AG20443 (cell line): ENCODE data around the gene NGF.
A peak's percentile ranks its signal among the peaks of the same experiment; 100 is the strongest.
"Not testable (repeated sequence)": the region's sequence is repeated elsewhere in the genome, so short reads cannot be mapped to it uniquely, and the experiment has no call there.

Experiments used
- DNase-seq: peaks from one replicate; pipeline ENCODE4 v3.0.0; 2012; ENCODE audit warnings: low spot score, mixed read lengths

NGF gene

DNA sequence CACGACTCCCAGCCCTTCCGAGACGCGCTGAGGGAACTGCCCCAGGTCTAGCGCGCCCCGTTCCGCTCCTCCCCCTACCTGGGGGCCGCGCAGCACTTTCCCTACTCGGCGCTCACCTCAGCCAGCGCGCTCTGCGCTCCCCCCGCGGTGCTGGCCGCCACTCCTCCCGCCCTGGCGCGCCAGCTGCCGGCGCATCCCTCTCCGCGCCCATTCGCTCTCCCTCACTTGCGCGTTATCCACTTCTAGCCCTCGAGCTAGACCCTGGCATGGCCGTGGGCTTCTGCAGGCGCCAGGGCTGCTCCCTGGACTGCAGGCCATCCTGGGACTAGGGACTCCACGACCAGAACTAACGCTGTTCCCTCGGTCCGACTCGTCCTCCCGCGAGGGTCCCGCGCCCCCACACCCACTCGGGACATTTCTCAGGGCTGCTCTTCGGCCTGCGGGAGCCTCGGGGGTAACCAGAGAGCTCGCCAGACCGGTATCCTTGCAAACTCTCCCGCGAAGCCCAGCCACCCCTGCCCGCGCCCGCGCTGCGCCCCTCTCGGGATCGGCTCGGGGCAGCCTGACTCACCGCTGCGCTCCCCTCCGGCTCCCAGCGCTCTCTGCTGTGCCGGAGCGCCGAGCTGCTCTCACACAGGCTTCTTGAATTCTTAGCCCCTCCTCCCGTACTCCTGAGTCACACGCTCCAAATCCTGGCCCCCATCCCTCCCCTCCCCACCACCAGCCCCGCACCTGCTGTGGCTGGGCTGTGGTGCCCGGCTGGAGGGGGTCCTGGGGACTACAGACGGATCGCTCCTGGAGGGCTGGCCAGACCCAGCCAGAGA is at the start of gene NGF:
TSS of gene NGF (minus strand) at position 617 of the 824 bp plus-strand sequence. CDS start 51,454 bp downstream, outside the sequence.
- DNase-seq: peak; percentile 93

DNA sequence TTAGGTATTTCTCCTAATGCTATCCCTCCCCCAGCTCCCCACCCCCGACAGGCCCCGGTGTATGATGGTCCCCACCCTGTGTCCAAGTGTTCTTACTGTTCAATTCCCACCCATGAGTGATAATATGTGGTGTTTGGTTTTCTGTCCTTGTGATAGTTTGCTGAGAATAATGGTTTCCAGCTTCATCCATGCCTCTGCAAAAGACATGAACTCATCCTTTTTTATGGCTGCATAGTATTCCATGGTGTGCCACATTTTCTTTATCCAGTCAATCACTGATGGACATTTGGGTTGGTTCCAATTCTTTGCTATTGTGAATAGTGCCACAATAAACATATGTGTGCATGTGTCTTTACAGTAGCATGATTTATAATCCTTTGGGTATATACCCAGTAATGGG is 45.4 kb upstream of the NGF start:
- DNase-seq: not testable (repeated sequence)

DNA sequence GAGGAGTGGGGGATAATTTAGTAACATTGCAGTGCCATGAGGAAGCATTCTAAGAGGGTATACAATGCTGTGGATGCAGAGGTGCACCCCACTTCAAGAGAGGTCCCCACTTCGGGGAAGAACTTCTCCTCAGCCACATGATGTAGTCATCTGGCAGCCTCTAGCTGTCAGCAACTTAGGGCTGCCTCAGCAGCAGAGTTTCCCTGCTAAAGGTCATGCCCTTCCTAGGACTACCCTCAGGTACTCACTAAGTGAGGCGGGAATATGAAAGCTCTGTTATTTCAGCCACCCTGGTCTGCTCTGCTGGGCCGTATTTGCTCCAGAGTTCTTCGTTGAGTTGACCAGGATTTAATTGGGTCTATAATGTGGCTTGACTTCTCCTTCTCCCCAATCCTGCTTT is 41.9 kb upstream of the NGF start:
- DNase-seq: no peak

DNA sequence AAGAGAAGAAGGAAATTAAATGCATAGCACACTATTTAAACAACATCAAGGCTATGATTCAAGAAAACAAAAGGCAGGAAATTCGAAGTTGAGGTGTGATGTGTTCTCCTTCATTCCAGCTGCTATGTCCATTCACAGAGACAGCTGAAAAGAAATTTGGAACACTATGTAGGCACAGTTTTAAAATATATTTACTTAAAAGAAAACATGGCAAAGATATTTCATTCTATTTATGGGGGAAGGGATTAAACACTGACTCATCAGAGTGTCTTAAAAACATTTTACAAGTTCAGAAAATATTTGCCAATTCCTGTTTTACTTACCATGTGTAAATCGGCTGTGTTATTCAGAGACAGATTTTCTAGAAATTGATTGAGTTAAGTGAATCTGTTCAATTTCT is 39.4 kb upstream of the NGF start:
- no peak for DNase-seq

DNA sequence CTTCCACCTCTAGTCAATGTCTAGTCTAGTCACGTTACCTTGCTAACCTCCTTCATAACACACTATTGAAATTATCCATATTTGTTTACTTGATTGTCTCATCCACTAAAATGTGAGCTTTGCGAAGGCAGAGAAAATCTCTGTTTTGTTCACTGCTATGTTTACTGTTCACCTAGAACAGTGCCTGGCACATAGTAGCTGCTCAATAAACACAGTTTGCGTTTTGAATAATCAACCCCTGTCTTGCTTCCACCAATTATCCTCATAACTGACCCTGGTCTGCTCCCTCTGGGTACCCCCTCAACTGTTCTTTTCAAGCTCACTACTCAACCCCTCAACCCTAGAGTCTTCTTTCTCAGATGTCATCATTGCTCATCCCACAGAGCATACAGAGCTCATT is 36.5 kb upstream of the NGF start:
- DNase-seq: no peak

DNA sequence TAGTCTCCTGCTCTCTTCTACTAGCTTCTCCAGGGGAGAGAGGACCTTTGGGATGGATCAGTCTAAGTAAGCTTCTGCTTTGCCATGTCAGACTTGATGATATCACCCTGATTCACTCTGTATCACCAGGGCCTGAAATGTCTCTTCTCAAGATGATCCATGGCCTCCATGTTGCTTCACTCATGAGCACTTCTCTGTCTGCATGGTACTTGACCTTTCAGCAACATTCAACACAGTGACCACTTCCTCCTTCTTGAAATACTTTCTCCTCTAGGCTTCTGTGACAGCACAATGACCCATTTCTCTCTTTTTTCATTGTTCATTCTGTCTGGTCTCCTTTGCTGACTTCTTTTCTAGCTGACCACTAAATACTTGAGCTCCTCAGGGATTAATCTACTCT is 35.3 kb upstream of the NGF start:
- peak; percentile 82 for DNase-seq

DNA sequence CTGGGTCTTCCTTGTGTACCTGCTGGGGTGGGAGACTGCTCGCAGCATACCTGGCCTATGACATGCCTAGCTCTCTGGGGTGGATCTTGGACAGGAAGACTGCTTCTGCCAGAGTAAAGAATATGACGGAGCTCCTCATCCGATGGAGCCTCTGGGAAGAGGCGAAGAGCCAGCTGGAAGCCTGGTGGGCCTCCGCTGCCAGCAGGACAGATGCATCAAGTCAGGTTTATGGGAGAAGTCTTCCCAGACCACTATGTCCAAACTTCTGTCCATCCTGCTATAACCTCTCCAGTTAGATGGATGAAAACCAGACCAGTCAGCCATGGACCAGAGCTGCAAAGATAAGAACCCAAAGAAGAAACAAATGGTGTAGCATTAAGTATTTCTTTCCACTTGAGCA is 27.7 kb upstream of the NGF start:
- no peak for DNase-seq

DNA sequence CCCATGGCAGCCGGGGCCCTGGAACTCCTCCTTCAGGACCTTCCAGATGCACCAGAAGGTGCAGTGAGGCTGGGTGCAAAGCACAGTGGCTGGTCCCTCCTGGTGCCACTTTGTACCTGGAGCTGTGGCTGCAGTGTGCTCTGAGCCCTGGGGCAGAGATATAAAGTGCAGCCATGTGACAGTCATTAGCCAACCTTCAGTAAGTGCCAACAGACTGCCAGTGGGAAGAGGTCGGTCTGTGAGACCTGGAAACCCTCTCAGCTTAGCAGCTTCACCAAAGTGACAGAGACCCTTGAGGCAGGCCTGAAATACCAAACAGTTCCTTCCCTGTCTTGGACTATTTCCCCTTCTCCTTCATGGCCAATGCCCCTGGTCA is 26.7 kb upstream of the NGF start:
- DNase-seq: no peak

DNA sequence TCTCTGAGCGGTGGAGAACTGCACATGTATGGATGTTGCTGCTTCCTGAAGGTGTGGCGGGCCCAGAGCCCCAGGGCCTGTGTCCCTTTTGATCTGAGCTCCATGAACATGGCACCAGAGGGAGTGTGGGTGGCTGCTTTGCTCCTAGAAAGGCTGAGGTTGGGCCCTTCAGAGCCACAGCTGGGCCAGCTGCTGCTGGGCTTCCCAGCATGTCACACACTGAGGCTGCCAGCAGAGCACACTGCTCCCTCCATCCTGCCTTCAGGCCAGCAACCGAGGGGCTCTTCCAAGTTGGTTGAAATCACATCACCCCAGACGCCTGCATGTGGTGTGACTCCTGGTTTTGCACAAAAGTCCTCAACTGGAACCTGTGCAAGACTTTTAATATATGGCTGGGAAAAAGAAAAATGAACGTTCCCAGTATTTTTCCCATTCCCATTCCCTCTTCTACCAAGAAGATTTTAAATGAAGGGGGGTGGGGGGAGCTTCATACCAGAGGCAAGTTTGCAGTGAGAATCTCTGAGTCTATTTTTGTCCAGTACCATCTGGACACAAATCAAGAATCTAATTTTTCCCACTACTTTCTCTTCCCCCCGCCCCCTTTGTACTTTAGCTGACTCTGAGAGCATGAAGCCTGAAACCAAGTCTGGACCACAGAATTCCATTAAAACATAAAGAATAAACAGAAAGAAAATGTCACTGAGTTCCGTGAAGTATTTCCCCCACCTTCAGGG is 26.2 kb upstream of the NGF start:
- DNase-seq: peak; percentile 66

DNA sequence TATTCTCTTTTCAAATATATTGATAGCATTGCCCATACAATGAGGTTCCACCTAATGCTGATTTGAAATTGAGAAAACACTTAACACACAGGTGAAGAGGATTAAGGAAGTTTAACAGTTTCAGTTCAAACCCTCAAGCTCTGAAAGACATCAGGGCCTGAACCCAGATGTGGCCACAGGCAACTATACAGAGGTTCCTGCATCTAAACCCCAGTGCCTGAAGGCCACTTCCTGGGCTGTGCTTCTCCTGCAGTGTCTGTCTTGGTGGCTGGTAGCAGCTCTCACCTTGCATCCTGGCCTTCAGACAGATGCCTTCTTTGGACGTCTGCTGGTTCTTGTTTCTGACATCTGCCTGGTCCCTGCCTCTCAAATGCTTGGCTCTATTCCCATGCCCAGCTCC is 25.1 kb upstream of the NGF start:
- DNase-seq: no peak

DNA sequence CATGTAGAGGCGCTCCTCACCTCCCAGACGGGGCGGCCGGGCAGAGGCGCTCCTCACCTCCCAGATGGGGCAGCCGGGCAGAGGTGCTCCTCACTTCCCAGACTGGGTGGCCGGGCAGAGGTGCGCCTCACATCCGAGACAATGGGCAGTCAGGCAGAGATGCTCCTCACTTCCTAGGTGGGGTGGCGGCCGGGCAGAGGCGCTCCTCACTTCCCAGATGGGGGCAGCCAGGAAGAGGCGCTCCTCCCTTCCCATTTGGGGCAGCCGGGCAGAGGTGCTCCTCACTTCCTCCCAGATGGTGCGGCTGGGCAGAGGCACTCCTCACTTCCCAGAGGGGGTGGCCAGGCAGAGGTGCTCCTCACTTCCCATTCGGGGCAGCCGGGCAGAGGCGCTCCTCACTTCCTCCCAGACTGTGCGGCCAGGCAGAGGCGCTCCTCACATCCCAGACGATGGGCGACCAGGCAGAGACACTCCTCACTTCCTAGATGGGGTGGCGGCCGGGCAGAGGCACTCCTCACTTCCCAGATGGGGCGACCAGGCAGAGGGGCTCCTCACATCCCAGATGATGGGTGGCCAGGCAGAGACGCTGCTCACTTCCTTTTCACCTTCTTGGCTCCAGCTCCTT is 22.6 kb upstream of the NGF start:
- DNase-seq: not testable (repeated sequence)

DNA sequence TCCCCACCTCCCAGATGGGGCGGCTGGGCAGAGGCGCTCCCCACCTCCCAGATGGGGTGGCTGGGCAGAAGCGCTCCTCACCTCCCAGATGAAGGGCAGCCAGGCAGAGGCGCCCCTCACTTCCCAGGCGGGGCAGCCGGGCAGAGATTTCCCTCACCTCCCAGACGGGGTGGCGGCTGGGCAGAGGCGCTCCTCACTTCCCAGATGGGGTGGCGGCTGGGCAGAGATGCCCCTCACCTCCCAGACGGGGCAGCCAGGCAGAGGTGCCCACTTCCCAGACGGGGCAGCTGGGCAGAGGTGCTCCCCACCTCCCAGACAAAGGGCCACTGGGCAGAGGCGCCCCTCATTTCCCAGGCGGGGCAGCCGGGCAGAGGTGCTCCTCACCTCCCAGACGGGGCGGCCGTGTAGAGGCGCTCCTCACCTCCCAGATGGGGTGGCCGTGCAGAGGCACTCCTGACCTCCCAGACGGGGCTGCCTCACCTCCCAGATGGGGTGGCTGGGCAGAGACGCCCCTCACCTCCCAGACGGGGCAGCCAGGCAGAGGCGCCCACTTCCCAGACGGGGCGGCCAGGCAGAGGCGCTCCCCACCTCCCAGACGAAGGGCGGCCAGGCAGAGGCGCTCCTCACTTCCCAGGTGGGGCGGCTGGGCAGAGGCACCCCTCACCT is 21.9 kb upstream of the NGF start:
- not testable (repeated sequence) for DNase-seq

DNA sequence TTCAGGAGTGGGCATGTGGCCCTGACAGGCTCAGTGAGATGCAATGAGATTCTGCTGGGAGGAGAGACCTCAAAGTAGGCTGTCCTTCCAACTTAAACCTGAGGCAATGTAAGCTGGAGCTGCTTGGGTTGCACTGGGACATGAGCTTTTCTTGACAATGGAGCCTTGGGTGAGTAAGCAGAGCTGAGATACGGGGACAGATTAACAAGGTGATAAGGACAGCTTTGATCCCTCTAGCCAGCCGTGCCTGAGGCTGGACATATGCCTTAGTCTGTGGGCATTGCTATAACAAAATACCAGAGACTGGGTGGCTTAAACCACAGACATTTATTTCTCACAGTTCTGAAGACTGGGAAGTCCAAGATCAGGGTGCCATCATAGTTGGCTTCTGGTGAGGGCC is 18.3 kb upstream of the NGF start:
- DNase-seq: no peak

DNA sequence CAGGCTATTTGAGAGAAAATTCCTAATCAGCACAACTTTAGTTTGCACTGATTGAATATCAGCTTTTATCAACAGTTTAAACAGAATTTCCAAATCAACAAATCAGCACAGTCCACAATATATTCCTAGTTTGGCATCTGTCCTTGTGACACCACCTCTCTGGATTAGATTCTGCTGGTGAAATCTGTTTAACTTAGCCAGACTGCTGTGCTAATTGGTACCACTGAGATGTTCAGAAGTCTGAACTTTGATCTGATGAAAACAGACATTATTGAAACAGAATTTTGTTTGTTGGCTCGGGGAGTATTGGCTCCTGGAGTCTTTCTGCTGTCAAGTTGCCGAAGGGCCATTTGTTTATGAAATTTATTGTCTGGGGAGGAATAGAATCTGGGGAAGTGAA is 17.0 kb upstream of the NGF start:
- no peak for DNase-seq

DNA sequence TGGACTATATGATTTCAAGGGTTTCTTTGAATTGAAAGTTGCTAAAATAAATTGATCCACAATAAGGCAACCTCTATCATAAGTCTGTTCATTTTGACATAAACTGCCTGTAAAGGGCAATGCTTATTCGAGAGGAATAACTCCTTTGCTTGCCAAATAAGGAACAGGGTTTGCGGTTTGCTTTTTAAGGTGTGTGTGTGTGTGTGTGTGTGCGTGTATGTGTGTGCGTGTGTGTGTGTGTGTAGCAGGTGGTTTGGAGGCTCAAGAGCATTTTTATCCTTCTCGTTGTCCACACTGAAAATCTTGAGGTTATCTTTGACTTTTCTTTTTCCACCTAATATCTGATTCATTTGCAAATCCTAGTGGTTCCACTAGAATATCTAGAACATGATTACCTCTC is 13.1 kb upstream of the NGF start:
- no peak for DNase-seq

DNA sequence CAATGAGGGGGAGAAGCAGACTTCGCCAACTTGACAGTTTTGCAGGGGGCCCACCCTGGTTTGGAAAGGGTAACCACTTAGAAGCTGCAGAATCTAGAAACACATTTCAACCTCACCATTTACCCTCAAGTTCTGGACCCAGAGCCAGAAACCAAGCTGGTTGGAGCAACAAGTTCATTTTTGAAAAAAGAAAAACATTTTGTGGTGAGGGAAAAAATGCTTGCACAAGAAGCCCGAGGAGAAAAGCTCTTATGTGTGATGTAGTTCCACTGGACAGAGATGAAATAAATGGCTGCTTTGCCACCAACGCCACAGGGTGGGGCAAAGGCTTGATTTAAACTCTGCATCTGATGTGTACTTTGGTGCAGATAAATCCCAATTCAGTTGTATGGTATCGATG is 10.6 kb upstream of the NGF start:
- DNase-seq: peak; percentile 35

DNA sequence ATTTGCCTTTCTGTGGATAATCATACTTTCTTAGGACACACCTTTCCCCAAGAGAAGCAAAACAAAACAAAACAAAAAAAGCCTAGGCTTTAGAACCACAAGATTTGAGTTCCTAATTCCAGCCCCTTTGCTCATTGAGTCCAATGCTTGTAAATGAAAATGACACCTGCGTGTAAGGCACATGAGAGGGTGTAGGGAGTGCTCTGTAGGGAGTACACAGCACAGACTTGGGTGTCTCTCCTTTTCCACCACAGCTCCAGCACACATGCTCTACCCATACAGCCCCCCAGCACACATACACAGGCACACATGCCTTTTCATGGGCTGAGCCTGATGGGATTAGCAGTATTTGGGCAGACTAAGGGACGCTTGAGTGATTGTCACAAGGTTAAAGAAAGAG is 9.2 kb upstream of the NGF start:
- no peak for DNase-seq

DNA sequence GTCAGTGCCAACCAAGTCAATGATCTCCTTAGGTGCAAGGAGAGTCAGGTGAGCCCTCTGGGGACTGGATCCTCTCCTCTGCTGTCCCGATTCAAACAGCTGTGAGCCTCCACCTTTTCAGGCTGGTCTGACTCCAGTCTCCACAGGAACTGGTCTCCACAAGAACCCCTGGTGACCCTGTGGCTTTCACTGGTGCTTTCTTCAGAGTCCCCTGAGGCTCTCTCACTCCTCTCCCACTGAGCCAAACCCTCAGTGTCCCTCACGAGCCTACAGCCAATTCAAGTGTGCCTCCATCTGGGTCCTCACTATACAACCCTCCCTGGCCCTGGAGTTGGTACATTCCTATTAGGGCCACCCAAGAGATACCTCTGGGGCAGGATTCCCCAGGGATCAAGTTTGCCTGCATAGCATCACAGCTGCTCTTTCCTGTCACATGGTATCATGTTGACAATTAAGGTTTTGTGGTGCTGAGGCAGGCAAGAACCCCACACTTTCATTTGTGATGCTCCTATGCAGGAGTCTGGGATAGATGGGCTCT is 5.2 kb upstream of the NGF start:
- DNase-seq: no peak

DNA sequence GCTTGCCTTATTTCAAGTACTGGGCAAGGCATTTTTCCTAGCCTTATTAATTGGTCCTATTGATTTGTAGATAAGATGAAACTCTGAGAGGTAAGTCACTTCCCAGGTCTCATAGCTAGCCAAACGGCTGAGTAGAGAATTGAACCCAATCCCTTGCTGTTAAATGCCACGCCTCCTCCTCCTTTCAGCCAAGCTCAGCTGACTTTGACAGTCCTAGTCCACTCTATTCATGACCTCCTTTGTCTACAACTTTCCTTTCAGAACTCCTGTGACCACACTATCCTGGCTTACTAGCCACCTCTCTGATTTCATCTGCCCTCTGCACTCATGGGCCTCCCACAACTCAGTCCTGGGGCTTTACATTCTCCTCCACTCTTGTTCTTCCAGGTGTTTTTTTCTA is 3.9 kb upstream of the NGF start:
- DNase-seq: no peak

DNA sequence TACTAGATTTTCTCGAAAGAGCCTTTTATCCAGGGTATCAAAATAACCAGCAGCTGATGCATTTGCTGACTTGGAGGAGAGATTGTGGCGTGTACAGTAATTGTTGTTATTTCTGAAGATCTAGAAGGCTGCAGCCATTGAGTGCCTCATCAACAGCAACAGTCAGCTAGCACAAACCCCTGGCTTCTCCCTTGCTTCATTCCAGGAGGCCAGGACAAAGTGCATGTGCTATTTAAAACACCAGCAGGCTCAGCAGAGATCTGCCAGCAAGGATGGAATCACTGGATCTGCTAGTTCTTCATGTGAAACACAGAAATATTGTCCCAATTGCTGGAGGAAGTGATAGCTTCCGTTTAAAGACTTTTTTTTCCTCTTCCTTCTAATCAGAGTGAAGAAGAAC is 2.8 kb upstream of the NGF start:
- DNase-seq: no peak

DNA sequence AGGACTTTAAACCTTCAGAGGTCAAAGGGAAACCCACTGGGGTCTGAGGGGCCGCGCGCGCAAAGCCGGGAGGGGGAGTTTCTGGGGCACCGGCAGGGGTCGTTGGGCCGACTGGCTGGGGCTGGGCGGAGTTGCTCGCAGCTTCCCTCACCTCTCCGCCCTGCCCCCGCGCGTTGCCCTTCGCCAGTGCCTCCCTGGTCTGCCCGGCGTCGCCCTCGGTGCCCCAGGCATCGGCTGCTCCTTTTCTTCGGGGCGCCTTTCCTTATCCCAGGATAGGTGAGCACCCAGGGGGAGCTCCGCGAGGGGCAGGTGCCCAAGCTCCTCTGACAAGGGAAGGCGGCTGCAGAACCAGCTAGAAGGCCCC is 390 bp upstream of the NGF start:
- no peak for DNase-seq

DNA sequence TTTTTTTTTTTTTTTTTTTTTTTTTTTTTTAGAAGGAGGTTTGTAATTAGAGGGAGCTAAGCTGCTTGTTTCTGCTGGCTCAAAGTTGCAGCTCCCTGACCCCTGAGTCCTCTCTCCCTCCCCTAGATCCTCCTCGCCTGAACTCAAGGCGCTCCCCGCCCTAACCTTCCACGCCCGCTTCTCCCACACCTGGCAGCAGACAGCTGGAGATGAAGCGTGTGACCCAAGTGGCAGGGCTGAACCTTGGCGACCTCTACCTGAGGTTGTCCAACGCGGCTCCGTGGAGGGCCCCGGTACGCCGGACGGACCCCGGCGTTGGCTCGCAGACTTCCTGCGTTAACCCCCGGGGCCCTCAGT is 795 bp downstream of the NGF start:
- DNase-seq: peak; percentile 39

DNA sequence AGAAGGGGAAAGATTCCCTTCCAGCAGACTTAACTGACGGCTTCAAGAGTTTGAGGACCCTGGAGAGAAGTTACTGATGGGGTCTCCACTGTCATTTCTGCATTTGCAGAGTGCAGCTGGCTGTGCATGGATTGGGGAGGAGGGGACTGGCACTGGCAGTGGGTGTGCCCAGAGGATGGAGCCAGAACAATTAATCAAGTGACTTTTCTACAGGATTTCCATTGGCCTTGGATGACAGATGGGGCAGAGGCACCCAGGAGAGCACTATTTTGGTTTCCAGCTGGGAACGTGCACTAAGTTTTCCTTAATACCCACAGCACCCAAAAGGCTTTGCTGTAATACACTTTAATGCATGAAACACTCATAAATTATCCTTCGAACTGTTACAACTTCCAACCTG is 1.3 kb downstream of the NGF start:
- peak; percentile 49 for DNase-seq
